GM21576 (cell line): ENCODE results near the gene SRGAP3.
A peak's percentile ranks its signal among the peaks of the same experiment; 100 is the strongest.

Experiments
- ATAC-seq: cut with Tn5 transposase; IDR thresholded peaks from one replicate; pipeline ENCODE4 v1.9.1; 2021; ENCODE audit warnings: mild to moderate bottlenecking, moderate library complexity; ENCODE audit not compliant: unreplicated experiment

Gene SRGAP3

DNA sequence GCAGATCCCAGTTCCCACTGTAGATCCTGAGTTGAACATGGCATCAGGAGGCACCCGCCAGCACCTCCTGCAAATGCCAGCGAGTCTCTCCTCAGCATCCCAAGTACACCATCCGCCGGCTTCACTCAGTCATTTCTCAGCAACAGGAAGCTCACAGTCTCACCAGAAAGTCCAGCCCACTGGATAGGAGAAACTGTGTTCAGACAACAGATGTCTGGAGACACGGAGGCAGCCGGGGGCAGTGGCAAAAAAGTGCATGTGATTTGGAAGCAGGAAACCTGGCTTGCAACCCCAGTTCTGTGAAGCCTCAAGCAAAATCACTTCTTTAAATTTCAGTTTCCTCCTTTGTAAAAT lies 68.7 kb downstream of the SRGAP3 start:
- ATAC-seq: no peak

DNA sequence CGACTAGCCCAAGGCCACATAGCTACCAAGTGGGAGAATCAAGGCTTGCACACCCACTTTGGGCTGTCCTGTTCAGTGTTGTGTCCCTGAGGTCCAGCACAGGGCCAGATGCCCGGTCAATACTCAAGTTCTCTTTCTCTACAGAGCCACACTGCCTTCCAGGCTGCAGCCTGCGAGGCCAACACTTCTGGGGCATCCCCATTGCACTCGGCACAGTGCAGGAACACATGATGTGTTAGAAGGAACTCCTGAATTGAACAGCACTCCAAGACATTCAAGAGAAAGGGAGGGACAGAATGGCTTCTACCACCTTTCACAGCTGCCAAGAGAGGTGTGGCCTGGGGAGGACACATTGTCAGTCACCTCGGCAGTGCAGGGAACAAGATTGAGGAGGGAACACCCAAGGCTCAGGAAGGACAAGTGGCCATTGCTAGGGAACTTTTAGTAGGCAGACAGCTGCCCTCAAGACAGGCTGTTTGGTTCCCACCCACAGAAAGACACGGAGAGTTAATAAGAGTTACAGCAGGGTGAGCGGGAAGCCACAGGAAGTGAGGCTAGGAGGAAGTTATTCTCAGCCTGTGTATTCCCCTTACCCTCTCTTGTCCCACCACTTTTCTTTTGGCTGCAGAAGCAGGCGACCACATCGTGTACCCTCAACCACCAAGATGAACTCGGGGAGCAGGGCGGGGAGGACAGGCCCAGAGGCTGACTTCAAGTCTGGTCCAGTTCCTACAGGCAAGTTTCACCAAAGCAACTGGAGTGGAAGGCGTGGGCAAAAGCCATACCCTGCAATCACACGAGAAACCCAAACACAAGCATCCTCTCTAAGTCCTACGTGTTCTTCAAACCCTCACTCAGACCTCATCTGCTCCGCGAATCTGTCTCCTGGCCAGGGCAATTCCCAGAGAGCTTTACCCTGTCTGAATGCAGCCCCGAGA lies 69.4 kb downstream of the SRGAP3 start:
- peak; percentile 59 for ATAC-seq

DNA sequence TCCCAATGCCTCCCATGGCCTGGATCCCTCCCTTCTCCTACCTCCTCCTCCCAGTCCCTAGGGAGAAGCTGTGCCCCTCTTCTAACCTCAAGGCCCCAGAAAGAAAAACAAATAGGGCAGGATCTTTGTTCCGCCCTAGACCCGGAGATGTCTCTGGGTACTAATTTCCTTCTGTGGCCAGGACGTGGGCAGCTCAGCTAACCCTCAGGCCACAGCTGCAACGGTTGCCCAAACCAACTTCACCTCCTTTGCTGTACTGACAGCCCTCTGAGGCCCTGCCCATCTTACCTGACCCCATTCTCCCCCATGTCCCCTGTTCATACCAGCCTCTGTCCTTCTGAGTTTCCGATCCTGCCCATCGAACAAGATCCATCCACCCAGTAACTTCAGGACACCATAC lies 70.7 kb downstream of the SRGAP3 start:
- ATAC-seq: no peak

DNA sequence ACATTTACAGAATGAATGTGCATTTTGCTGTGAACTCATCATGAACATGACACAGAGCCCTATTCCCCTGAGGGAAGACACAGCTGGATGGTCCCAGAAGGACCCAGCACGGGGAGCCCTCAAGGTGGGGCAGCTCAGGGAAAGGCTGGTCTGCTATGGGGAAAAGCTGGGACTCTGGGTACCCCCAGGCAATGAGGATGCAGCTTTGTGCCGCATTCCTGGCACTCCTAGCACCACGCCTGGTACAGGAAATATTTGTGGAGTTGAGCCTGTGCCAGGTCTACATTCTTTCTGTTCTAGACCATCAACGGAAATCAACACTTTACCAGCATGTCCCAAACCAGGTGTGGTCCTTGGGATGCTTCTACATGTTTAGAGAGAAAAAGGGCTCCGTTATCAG lies 74.0 kb downstream of the SRGAP3 start:
- no peak for ATAC-seq

DNA sequence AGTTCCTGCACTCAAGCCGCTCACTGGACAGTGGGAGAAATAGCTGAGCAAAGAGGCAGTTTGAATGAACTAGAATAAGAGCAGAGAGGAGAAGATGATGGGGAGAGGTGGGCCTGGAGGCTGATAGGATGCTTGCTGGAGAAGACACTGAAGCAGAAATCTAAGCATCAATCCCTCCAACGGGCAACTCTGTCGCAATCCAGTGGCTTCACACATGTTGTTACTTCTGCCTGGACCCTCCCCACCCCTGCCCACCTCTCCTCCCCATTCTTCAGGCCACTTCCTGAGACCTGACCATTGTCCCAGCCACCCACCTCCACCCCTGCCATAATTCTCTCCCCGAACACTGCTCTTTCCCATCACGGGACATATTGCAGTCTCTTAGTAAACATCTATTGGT lies 76.0 kb downstream of the SRGAP3 start:
- no peak for ATAC-seq

DNA sequence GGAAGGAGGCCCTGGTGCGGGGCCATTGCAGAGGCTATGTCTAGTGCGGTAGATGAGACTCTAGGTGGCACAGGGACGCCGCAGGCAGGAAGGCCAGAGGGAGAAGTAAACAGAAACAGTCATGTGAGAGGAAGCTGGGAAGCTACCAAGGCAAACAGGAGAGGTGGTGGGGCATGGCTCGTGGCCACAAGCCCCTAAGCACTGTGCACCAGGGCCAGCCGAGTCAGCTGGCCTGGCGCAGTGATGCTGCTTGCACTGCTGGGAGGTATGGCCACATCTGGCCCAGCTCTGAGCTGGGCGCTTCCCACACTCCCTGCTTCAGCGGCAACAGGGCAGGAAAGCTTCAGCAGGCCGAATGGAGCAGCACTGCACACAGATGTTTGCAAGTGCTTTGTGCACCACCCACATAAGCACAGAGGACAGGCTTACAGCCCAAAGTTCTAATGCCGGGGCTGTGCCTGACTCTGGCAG lies 76.6 kb downstream of the SRGAP3 start:
- ATAC-seq: no peak

DNA sequence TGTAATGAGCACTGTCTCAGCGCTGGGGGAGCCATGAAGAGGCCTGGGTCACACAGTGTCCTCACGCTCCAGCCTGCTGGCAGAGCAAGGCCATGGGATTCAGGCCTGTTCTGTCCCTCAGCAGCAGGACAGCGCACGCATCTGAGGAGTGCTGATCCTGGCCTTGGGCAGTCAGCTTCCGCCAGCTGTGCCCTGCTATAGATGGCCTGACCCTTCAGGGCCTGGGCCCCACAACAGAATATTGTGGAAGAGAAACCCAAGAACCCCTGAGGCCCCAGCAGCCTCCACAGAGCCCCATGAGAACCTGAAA lies 78.6 kb downstream of the SRGAP3 start:
- no peak for ATAC-seq

DNA sequence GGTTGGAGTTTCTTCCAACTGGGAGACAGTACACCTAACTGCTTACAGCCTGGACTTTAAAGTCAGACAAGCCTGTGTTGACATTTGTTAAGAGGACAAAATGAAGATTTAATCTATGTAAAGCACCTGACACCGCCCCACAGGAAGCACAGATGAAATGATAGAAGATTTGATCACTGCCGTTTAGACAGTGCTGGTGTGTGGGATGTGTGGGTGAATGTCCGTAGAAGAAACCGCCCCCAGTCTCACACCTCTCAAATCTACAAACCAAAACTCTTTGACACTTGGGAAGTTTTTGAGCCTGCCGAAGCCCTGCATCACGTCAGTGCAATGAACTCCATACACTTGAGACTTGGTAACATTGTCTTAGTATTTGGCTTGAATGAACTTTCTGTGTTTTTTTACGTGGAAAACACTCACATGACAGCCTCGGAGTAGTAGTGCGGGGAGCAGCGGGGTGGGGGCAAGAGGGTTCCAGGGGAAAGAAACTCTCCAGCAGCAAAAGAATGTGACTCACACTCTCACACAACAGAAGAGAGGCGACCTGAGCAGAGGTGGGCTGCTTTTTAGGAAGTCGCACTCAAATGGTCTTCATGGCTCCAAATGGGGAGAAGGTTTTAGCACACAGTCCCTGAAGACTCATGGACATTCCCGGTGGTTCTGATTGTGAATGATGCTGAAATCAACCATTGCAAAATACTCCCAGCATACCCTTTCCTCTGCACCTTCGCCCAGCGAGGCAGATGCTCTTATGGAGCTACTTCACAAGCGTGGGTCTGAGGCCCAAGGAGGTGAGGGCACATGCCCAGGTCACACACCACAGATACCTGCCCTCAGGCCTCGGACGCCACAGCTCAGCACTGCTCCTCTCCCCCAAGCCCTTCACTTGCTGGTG lies 79.2 kb downstream of the SRGAP3 start:
- ATAC-seq: no peak

DNA sequence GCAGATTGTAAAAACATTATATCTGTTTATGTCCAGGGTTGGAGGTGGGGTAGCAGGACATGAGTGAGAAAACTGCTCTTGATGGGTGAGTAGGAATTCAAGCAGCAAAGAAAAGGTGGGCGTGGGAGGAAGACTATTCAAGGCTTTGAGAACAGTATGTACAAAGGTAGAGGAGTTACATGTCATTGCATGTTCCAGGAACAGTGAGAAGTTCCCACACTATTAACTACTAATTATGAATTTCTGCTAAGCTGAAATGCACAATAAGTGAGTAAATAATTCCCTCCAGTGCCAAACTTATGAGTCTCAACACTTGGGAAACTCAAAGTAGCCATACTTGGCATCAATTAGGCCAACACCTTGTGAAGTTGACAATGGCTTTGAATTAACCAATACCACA lies 80.1 kb downstream of the SRGAP3 start:
- ATAC-seq: no peak

DNA sequence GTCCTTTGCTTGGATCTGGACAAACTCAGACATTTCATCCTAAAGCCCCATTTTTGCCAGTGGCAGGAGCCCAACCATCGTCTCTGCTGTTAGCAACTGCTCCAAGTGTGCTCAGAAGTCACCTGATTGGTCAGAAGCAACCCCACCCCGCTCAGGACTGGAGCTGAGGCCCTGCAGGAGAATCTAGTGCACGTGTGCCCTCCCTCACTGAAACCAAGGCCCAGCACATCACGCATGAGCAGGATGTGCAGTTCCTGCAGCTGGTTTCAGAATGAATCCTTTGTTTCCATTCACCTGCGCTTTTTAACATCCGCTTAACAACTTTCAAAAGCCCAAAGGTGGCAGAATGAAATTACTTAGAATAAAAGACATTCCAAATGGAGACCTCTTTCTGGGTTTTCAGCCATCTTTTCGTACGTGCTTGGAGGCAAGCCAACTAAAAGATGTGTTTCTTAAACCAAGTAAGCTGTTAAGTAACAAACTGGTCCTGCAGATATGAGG lies 81.2 kb downstream of the SRGAP3 start:
- ATAC-seq: peak; percentile 99

DNA sequence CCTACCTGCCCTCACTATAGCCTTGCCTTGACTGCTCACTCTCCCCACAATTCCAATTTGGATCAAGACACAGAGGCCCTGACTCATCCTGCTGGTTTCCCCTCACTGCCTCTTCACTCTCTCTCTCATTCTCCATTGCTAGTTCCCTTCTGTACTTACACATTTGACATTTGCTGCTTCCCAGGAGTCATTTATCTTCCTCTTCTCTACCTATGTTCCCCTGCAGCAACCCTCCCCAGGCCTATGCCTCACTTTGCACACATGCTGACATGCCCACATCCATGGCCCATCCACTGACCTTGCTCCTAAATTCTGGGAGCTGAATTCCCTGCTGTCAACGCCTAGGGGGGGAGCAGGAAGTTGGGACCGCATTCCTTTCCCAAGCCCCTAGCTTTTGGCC lies 82.2 kb downstream of the SRGAP3 start:
- ATAC-seq: no peak

DNA sequence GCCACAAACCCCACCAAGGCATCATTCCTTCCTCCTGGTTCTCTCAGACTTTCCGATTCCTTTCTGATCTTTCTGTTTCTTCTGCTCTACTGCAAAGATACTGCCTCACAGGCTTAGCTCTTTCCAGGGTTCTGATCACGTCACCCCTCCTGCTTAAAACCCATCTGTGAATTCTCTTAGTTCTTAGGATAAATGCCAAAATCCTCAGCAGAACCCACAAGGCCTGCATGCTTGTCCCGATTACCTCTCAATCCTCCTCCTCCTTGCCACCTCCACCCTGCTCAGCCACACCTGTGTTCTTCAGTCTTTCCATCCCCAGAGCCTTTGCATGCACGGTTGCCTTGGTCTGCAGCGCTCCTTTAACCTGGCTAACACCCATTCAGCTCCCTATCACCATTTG lies 84.0 kb downstream of the SRGAP3 start:
- no peak for ATAC-seq

DNA sequence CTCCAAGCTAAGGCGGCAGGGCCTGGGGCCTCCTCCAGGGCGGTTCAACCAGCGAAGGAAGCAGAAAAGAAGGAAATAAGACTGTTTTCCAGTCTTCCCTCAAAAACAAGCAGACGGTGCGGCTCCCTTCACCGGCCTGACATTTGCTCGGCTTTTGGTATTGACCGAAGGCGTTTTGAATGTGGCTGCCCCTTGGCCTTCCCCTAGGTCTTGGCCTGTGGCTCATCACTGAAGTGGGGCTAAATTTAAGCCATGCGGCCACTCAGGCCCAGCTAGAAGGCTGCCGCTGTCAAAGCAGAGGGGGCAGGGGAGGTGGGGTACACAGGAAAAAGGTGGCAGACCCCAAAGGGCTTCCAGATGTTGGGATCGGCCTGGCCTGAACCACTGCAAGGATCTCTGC lies 86.2 kb downstream of the SRGAP3 start:
- no peak for ATAC-seq

DNA sequence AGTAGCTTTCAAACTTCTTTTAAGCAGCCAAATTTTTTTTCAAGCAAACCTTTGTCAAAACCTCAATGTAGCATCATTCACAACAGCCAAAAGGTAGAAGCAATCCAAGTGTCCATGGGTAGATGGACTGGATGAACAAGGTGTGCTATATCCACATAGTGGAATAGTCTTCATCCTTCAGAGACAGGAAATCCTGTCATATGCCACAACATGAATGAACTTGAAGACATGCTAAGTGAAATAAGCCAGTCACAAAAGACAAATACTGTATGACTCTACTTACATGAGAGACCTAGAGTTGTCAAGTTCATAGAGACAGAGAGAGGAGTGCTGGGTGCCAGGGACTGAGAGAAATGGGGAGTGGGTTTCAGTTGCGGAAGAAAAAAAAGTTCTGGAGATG lies 87.6 kb downstream of the SRGAP3 start:
- no peak for ATAC-seq

DNA sequence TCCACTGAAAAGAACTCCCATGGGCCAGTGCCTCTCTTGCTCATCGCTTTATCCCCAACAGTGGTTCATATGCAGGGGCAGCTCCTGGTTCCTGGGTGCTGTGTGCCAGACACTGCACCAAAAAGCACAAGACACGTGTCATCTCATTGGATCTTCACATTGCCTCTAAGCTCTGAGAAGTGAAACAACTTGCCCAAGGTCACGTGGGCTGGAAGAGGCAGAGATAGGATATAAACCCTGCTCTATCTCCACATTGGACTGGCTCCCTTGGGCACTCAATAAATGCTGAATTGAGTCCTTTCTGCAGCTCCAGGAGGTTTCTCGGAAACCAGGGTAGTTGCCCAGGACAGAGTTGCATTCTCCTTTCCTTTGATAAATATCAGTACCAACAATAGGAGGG lies 88.1 kb downstream of the SRGAP3 start:
- no peak for ATAC-seq

DNA sequence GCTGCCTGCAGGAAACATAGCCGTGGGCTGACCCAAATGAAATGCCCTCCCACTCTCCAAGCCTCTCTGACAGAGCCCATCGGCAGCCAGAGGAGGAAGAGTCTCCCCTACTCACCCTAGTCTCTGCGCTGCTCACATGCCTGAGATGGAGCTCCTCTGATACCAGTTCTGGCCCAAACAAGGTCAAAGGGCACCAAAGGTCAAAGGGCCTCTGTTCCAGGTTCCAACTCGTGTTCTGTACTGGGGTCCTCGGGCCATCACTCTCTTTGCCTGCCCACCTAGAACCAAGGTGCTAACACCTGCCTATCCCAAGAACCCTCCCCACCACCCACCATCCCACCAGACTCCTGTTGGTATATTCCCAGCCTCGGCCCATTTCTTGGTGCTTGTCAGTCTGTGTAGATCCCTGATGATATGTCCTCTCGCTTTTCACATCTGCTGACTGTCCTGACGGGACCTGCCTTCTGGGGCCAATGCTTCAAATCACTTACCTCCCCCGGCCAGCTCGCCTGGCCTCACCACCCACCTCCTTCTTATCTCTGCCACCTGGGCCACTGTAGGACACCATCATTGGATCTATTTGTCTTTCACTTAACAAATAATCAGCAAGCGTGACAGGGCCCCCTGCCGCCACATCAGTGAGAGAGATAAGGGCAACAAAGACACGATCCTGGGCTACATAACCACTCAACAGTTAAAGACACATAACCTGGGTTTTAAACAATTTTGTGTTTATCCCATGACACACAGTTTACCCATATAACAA lies 90.4 kb downstream of the SRGAP3 start:
- no peak for ATAC-seq

DNA sequence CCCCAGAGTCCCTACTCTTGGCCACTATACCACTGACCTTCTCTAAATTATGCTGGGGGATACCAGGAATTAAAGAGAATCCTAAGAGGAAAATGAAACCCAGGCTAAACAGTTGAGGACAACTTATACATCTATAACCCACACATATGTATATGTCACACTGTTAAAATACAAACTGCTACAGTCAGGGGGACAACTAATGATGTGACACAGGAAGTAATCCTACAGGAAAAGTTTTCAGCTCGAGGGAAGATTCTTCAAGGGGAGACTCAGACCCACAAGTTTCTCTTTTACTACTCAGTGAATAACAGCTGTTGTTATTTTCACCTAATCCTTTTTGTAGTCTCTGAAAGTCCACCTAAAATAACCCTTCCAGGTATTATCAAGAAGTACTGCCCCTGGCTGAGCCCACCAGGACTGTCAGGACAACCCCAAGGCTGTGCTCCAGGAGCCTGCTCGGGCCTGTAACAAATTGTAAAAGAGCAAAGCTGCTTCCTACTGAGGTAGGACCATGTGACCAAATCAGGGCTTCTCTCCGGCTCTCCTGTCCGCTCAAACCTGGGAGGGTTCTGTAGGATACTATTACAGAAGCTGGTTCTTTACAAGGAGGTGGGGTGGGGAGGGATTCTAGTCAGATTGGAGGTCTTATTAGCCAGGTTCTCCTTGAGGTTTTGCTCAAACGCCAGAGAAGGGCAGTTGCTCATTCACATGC lies 91.6 kb downstream of the SRGAP3 start:
- no peak for ATAC-seq

DNA sequence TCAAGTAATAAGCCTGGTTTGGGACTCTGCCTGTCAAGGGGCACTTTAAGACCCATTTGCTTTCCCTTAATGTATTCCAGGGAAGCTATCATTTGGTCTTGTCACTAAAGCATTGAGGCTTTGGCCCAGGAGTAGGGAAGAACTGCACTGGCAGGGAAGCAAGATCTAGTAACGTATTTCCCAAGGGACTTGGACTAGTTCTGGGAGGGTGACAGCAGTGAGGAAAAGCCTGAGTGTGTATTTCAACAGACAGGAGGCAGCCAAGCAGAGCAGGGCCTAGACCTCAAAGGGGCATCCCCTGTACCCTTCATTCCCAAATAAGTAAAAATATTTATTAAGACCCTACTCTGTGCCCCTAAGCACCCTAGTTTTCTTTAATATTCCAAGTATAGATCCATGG lies 92.8 kb downstream of the SRGAP3 start:
- ATAC-seq: no peak

DNA sequence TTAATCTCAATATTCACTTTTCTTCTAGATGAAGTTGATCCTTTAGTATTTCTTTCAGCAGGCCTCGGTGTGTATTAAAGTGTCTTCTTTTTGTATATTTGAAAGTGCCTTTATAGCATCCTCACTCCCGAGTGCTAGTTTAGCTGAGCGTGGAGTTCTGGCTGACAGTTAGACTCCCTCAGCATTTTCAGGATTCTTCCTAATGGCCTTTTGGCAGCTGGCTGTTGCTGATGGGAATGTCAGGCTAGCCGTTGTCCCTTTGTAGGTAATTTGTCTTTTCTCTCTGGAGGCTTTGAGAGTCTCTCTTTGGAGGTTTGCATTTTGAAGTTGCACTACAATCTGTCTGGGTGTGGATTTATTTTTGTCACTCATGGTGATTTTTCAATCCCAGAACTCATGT lies 94.4 kb downstream of the SRGAP3 start:
- ATAC-seq: no peak

DNA sequence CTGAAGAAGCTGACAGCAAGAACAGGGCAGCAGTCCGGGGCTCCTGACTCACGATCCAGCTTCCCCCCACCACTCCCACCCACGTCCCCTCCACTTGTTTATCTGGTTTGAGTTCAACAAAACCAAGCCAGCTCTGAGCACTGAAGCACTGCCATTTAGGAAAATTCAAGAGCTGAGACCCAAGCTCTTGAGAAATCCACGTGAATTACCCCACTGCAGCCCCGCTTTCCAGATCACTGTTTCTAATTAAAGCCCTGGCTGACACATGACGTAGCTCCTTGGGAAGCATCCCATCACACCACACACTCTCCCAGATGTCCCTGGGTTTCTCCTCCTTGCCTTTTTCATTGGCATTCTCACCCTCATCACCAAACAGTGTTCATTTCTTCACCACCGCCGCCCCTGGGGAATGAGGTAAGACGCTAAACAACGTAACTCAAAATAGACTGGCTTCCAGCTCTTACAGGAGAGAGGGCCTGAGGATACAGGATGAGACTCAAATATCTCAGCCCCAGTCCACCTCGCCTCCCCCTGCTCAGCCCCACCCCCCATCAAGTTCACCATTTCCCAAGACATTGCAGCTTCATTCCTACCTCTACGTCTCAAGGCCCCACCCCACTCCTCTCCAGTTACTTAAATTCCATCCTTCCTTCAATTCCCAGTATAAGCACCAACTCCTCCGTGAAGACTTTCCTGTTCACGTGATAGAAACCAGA lies 95.4 kb downstream of the SRGAP3 start:
- no peak for ATAC-seq
